PC-9 (cell line): Measurements from ENCODE around the gene SKIDA1. TPM values are rescaled to one million over a fixed set of nuclear protein-coding genes. Genes with fewer than 3 reads are reported as not detected.
A peak's percentile ranks its signal among the peaks of the same experiment; 100 is the strongest.

Experiments used
- BruUV-seq: library from RNA; stranded (reverse); fragments of 400-500 nt; replicated peaks from 2 replicates; lab custom pipeline; 2021; lab: Mats Ljungman, UMichigan
- CTCF ChIA-PET: fragments of 300-600 bp; sonication (Branson Sonifier 250); formaldehyde crosslinking; loops from one replicate; lab custom pipeline; 2022; ENCODE audit warnings: antibody characterized with exemption; lab: Charles Lee
- POLR2A ChIA-PET: fragments of 300-600 bp; sonication (Branson Sonifier 250); formaldehyde crosslinking; loops from one replicate; lab custom pipeline; 2022; ENCODE audit warnings: antibody characterized with exemption; ENCODE audit not compliant: unreplicated experiment; lab: Charles Lee
- DNase-seq, 2 experiments: peaks; one replicate each; pipeline versions ENCODE4 v3.0.0 to v3.0.0-alpha.2; 2015 to 2022; ENCODE audit warnings: mixed read lengths in 1 of 2
- H2AFZ ChIP-seq: fragments of 200-600 bp; sonication (generic); 2 replicates; pipeline ENCODE4 v1.8.1; 2017; ENCODE audit warnings: antibody characterized with exemption
- H3F3A ChIP-seq: fragments of 200-600 bp; sonication (generic); 2 replicates; pipeline ENCODE4 v1.8.1; 2017; ENCODE audit warnings: antibody characterized with exemption, mild to moderate bottlenecking, low read depth; ENCODE audit not compliant: insufficient read depth
- H3K27ac ChIP-seq: fragments of 200-600 bp; sonication (generic); 2 replicates; pipeline ENCODE4 v1.6.1; 2016; ENCODE audit warnings: mixed run types
- H3K27me3 ChIP-seq: fragments of 200-600 bp; sonication (generic); 2 replicates; pipeline ENCODE4 v1.6.1; 2016; ENCODE audit warnings: low read depth, mixed run types; ENCODE audit not compliant: insufficient read depth
- H3K36me3 ChIP-seq: fragments of 200-600 bp; sonication (generic); 2 replicates; pipeline ENCODE4 v1.6.1; 2016; ENCODE audit warnings: low read depth, mixed run types
- H3K4me1 ChIP-seq: fragments of 200-600 bp; sonication (generic); replicated peaks from 2 replicates; pipeline ENCODE4 v1.6.1; 2016; ENCODE audit warnings: mixed run types; ENCODE audit not compliant: insufficient read depth
- H3K4me2 ChIP-seq: fragments of 200-600 bp; sonication (generic); 2 replicates; pipeline ENCODE4 v1.6.1; 2017; ENCODE audit warnings: mixed run types
- H3K4me3 ChIP-seq: fragments of 200-600 bp; sonication (generic); 2 replicates; pipeline ENCODE4 v1.6.1; 2016; ENCODE audit warnings: mixed run types
- H3K79me2 ChIP-seq: fragments of 200-600 bp; sonication (generic); 2 replicates; pipeline ENCODE4 v1.6.1; 2017; ENCODE audit warnings: low read depth, mixed run types
- H3K9me2 ChIP-seq: fragments of 200-600 bp; sonication (generic); 2 replicates; pipeline ENCODE4 v1.8.1; 2017; ENCODE audit warnings: mild to moderate bottlenecking; ENCODE audit not compliant: insufficient read depth
- H3K9me3 ChIP-seq: fragments of 200-600 bp; sonication (generic); 2 replicates; pipeline ENCODE4 v1.8.1; 2016; ENCODE audit warnings: low read depth; ENCODE audit not compliant: insufficient read depth
- H4K20me1 ChIP-seq: fragments of 200-600 bp; sonication (generic); 2 replicates; pipeline ENCODE4 v1.8.1; 2017; ENCODE audit not compliant: insufficient read depth
- EZH2 ChIP-seq: fragments of 200-600 bp; sonication (generic); IDR thresholded peaks from 2 replicates; pipeline ENCODE4 v1.8.0; 2017; ENCODE audit warnings: antibody characterized with exemption, low read depth
- intact Hi-C: fragments of 100-400 bp; cut with micrococcal nuclease; formaldehyde crosslinking; loops from one replicate; pipeline ENCODE4 v1.10.0; 2022; ENCODE audit not compliant: unreplicated experiment
- total RNA-seq: library from RNA; stranded (reverse); gene quantifications from 2 replicates; pipeline ENCODE4 v1.2.3, GENCODE V29; 2021
- TF ChIP-seq, protein P1 (sequence below): fragments of 200-600 bp; sonication (generic); conservative IDR thresholded peaks from 2 replicates; pipeline ENCODE4 v1.6.1; 2017; ENCODE audit warnings: mixed run types, antibody characterized with exemption, mild to moderate bottlenecking, moderate library complexity

SKIDA1 gene
- total RNA-seq, 1 experiment from 2014 or later, result 1.1 TPM

DNA sequence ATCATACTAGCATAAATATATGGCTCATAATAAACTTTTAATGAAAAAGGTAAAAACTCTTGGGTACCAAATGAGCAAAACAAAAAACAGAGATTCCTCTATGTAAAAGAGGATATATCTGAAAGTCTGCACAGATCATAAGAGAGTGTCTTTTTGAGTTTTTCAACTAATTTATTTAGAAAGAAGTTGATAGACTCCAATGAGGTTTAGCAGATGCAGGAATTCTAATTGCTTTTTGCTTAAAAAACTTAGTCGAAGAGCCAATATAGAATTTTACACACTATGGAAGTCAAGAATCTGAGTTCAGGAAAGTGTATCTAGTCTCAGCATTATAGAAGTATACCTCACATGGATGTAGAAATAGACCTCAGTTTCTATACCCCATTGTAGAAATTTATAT, 5.2 kb upstream of the SKIDA1 start:
- no peak overlapping the region for H3K27ac ChIP-seq
- H3K4me2 ChIP-seq, result no peak overlapping the region

DNA sequence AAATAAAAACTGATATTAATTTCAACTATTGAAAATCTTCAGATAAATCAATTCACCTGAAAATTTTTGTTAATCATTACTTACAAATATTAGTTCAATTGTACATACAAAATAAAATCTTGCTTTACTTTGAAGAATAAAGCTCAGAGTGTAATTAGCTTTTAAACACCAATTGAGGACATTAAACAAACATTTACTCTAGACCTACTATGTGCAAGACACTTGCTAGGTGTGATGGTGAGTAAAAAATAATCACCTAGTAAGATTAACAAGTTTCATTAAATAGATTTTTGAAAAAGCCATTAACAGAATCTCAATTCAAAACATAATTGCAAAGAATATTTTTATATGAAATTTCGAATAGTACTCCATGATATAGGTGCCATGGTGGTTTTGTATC, 4.7 kb upstream of the SKIDA1 start:
- BruUV-seq, result no TSS peak
- H3K36me3 ChIP-seq, result no peaks in the 10 kb centered on the region
- no peak overlapping the region for H3K27ac ChIP-seq
- H2AFZ ChIP-seq, result no peak overlapping the region
- H3K27me3 ChIP-seq, result no peaks in the 10 kb centered on the region
- H3K4me2 ChIP-seq, result no peak overlapping the region
- H3K9me2 ChIP-seq, result no peaks in the 10 kb centered on the region
- peaks cover 26% of the 10 kb centered on the region for H3K4me1 ChIP-seq
- no peak for DNase-seq
- H3K9me3 ChIP-seq, result no peaks in the 10 kb centered on the region
- no peak overlapping the region for H3K4me3 ChIP-seq
- intact Hi-C loops, result loop anchor here (5.0 kb wide), 1 partner anchor 448 kb away; no protein-coding TSS in a partner anchor
- TF ChIP-seq EZH2, result no peak
- TF ChIP-seq, protein P1, sequence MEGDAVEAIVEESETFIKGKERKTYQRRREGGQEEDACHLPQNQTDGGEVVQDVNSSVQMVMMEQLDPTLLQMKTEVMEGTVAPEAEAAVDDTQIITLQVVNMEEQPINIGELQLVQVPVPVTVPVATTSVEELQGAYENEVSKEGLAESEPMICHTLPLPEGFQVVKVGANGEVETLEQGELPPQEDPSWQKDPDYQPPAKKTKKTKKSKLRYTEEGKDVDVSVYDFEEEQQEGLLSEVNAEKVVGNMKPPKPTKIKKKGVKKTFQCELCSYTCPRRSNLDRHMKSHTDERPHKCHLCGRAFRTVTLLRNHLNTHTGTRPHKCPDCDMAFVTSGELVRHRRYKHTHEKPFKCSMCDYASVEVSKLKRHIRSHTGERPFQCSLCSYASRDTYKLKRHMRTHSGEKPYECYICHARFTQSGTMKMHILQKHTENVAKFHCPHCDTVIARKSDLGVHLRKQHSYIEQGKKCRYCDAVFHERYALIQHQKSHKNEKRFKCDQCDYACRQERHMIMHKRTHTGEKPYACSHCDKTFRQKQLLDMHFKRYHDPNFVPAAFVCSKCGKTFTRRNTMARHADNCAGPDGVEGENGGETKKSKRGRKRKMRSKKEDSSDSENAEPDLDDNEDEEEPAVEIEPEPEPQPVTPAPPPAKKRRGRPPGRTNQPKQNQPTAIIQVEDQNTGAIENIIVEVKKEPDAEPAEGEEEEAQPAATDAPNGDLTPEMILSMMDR, result no peak
- peaks cover 2% of the 10 kb centered on the region; the same call in 1 of the 2 replicates for H3K79me2 ChIP-seq
- ChIA-PET CTCF (no interaction called here), POLR2A (interaction anchor here (0.6 kb wide), 1 partner anchor 195 kb away, joined by 6 read pairs; no protein-coding TSS in a partner anchor)
- peaks cover 27% of the 10 kb centered on the region for H3F3A ChIP-seq
- no peaks in the 10 kb centered on the region for H4K20me1 ChIP-seq

More for the DNA sequence above, 5.2 kb upstream of the SKIDA1 start:
- Histone ChIP-seq H3K9me3 (no peaks in the 10 kb centered on the region), H3K4me1 (peaks cover 26% of the 10 kb centered on the region), H3K9me2 (no peaks in the 10 kb centered on the region), H3K36me3 (no peaks in the 10 kb centered on the region), H3K4me3 (no peak overlapping the region), H4K20me1 (no peaks in the 10 kb centered on the region), H3K79me2 (peaks cover 6% of the 10 kb centered on the region; the same call in 1 of the 2 replicates), H3K27me3 (no peaks in the 10 kb centered on the region), H2AFZ (no peak overlapping the region), H3F3A (peaks cover 23% of the 10 kb centered on the region)
- no peak for DNase-seq
- TF ChIP-seq, protein P1, result no peak
- TF ChIP-seq EZH2, result no peak
- intact Hi-C loops, result loop anchor here (5.0 kb wide), 1 partner anchor 448 kb away; no protein-coding TSS in a partner anchor
- ChIA-PET CTCF (no interaction called here), POLR2A (no interaction called here)
- no TSS peak for BruUV-seq

DNA sequence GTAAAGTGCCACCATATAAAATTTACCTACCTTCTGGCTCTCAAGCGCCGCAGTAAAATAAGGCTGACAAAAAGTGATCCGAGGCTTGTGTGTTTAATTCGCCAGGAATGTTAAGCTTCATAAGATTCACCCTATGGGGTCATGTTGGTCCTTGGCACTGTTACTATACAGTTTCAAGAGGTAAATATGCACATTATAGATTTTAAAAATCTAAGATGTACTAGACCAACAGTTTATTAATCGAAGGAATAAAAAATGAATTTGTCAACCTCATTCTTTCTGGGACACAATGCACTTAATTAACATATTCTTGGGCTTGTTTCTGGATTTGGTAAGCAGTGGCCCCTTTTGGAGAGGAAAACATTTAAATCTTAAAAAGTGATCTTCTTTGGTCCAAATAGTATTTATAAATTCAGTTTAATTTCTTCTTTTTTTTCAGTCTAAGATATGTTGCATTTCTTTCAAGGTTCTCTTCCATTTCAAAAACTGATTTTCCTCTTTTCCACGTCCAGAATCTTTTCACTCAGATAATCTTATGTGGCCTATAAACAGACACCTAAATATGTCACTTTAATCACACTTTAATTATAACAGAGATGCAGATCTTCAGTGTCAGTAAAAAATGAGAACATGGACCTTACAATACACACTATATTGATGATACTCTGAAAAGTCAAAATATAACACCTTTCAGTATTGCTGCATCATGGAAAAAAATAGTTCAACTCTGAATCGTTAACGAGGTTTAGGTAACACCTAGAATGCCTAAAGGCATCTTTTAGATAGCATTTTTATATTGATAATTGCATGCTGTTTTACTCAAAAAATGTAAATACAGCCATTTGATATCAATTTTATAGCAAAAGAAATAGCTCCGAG, 3.8 kb upstream of the SKIDA1 start:
- no peak overlapping the region for H3K4me3 ChIP-seq
- no peaks in the 10 kb centered on the region for H4K20me1 ChIP-seq
- no peak overlapping the region for H3K27ac ChIP-seq
- no peak for DNase-seq
- H2AFZ ChIP-seq, result no peak overlapping the region
- no peaks in the 10 kb centered on the region for H3K36me3 ChIP-seq
- H3K4me2 ChIP-seq, result peak overlapping the region; percentile 98; the same call in 1 of the 2 replicates
- no peaks in the 10 kb centered on the region for H3K79me2 ChIP-seq
- H3K27me3 ChIP-seq, result no peaks in the 10 kb centered on the region
- intact Hi-C loops, result loop anchor here (5.0 to 10.0 kb wide), 3 partner anchors 357 to 906 kb away; no protein-coding TSS in a partner anchor
- POLR2A ChIA-PET, result interaction anchor here (0.6 to 0.7 kb wide), 3 partner anchors 65 to 404 kb away, joined by 3 to 6 read pairs (median 4); no protein-coding TSS in a partner anchor
- peaks cover 32% of the 10 kb centered on the region for H3F3A ChIP-seq
- no TSS peak for BruUV-seq
- H3K9me3 ChIP-seq, result no peaks in the 10 kb centered on the region
- TF ChIP-seq, protein P1, result no peak
- TF ChIP-seq EZH2, result no peak
- CTCF ChIA-PET, result no interaction called here
- H3K9me2 ChIP-seq, result no peaks in the 10 kb centered on the region
- H3K4me1 ChIP-seq, result peaks cover 26% of the 10 kb centered on the region
